Measurements from ENCODE around the gene CDC42BPA. TPM values are rescaled to one million over a fixed set of nuclear protein-coding genes. Genes with fewer than 3 reads are reported as not detected.

Gene CDC42BPA
- total and polyA plus RNA-seq, 2 of the 8 experiments (the other 6 are each of a cell fraction or from before 2014, with no cell fraction given): 7.1 to 28.5 TPM

GRCh38 chr1:227260433-227260832 lies 57.9 kb downstream of the CDC42BPA start:
- 81% methylated on average over 2 of the region's 2 CpGs; no CpG with 5 or more reads in 1 of the 2 experiments for WGBS, 2 experiments (ENCODE audit: extremely low coverage in 1 of 2, insufficient coverage in 1 of 2, insufficient read length in 1 of 2, insufficient replicate concordance in 2 of 2, low coverage in 1 of 2, low lambda C conversion rate in 2 of 2, missing lambda C conversion rate in 1 of 2)
- Histone ChIP-seq H3K23ac (ENCODE audit: insufficient read length) (no peak overlapping the region), H2BK5ac (ENCODE audit: low read depth, low read length) (no peak overlapping the region), H3K27ac (ENCODE audit: low read depth, low read length) (no peak overlapping the region), H3K4me1 (replicated peaks in 1 of 4; ENCODE audit: control insufficient read depth in 3 of 4, insufficient read depth in 4 of 4, low read length in 3 of 4) (peaks cover 2 to 6% (median 6%) of the 10 kb centered on the region in 4 experiments; a peak in 5 of 7 replicates), H3K79me2 (ENCODE audit: control insufficient read depth in 1 of 2, insufficient read depth in 2 of 2, low read length in 2 of 2) (peaks cover 0 to 73% of the 10 kb centered on the region in 2 experiments; a peak in 2 of 4 replicates), H3K14ac (ENCODE audit: insufficient read length) (no peak overlapping the region), H3K18ac (ENCODE audit: extremely low read depth, low read length) (no peak overlapping the region), H2AFZ (ENCODE audit: low read length) (no peak overlapping the region), H4K5ac (ENCODE audit: insufficient read length, low read depth, low read length) (no peak overlapping the region), H3K9ac (replicated peaks in 1 of 4; ENCODE audit: extremely low read depth in 1 of 4, low read depth in 3 of 4, low read length in 3 of 4) (no peak overlapping the region), H4K8ac (ENCODE audit: extremely low read depth, insufficient read depth, low read length) (no peak overlapping the region), H3K36me3 (ENCODE audit: control insufficient read depth in 2 of 4, insufficient read depth in 4 of 4, low read length in 3 of 4) (no peaks in the 10 kb centered on the region), H3K27me3 (replicated peaks in 1 of 4; ENCODE audit: control insufficient read depth in 3 of 4, extremely low read depth in 1 of 4, insufficient read depth in 3 of 4, low read length in 3 of 4) (no peaks in the 10 kb centered on the region), H3K56ac (replicated peaks; ENCODE audit: insufficient read length, low read depth, low read length) (no peak overlapping the region), H3K23me2 (ENCODE audit: low read depth, low read length) (no peaks in the 10 kb centered on the region), H3K9me3 (ENCODE audit: insufficient read depth in 2 of 2, low read depth in 1 of 2, low read length in 1 of 2) (no peaks in the 10 kb centered on the region), H3K79me1 (ENCODE audit: low read depth, low read length) (no peaks in the 10 kb centered on the region), H2BK120ac (replicated peaks; ENCODE audit: low read depth, low read length) (no peak overlapping the region), H2BK12ac (ENCODE audit: low read depth, low read length) (no peak overlapping the region), H4K20me1 (replicated peaks in 1 of 2; ENCODE audit: control insufficient read depth in 1 of 2, insufficient read depth in 2 of 2, low read length in 2 of 2) (peaks cover 0 to 1% of the 10 kb centered on the region in 2 experiments), H3K4me3 (ENCODE audit: extremely low read depth in 1 of 4, insufficient read depth in 2 of 4, low read depth in 3 of 4, low read length in 4 of 4) (no peak overlapping the region), H3K4ac (replicated peaks; ENCODE audit: insufficient read length, low read depth, low read length) (no peak overlapping the region), H2AK5ac (ENCODE audit: low read depth, low read length) (no peak overlapping the region), H2BK15ac (ENCODE audit: low read length) (no peak overlapping the region), H3K4me2 (ENCODE audit: insufficient read depth in 1 of 2, low read depth in 2 of 2, low read length in 2 of 2) (no peak overlapping the region), H2BK20ac (ENCODE audit: low read length) (no peak overlapping the region), H4K91ac (replicated peaks; ENCODE audit: insufficient read length, low read length) (no peak overlapping the region)
- POLR2A ChIA-PET (ENCODE audit: partially characterized antibody): no interaction called here
- DNase-seq (ENCODE audit: low read depth in 1 of 2, low spot score in 2 of 2) (no peak), FAIRE-seq (no peak)
- CTCF ChIA-PET (ENCODE audit: partially characterized antibody): no interaction called here
- TF ChIP-seq EZH2 (IDR thresholded peaks at IDR 0.05; ENCODE audit: low read depth, low read length, severe bottlenecking) (no peak), BACH1 (IDR thresholded peaks at IDR 0.05; ENCODE audit: low read length) (no peak)

Data from H1 (cell line).